Panc1 (cell line): Measurements from ENCODE around the gene IL1A. TPM values are rescaled to one million over a fixed set of nuclear protein-coding genes. Genes with fewer than 3 reads are reported as not detected.

Source experiments
- ATAC-seq: fragments of 200-7000 bp; cut with Tn5 transposase; 2 replicates; pipeline ENCODE4 v1.9.1; 2020; ENCODE audit warnings: mild to moderate bottlenecking, moderate library complexity
- BruUV-seq: library from RNA; stranded (reverse); fragments of 400-500 nt; replicated peaks from 2 replicates; lab custom pipeline; 2021; lab: Mats Ljungman, UMichigan
- CTCF ChIA-PET: fragments of 300-600 bp; sonication (Branson Sonifier 250); formaldehyde crosslinking; loops from one replicate; lab custom pipeline; 2022; ENCODE audit warnings: antibody characterized with exemption; lab: Charles Lee
- POLR2A ChIA-PET: fragments of 300-600 bp; sonication (Branson Sonifier 250); formaldehyde crosslinking; loops from one replicate; lab custom pipeline; 2022; ENCODE audit warnings: antibody characterized with exemption; lab: Charles Lee
- DNase-seq: peaks from one replicate; pipeline ENCODE4 v3.0.0-alpha.2; 2010; ENCODE audit warnings: low read depth, low spot score
- H3K27ac ChIP-seq: 2 replicates; pipeline ENCODE4 v1.5.1; 2011; ENCODE audit warnings: mild to moderate bottlenecking, low read length, inconsistent platforms
- H3K27me3 ChIP-seq: fragments of 200-500 bp; sonication (Bioruptor generic); 2 replicates; pipeline ENCODE4 v1.6.0; 2014; ENCODE audit warnings: low read length, inconsistent platforms; ENCODE audit not compliant: control insufficient read depth, insufficient read depth
- H3K36me3 ChIP-seq: fragments of 200-500 bp; sonication (Bioruptor generic); 2 replicates; pipeline ENCODE4 v1.5.1; 2014; ENCODE audit warnings: inconsistent platforms, mild to moderate bottlenecking, low read length, moderate library complexity; ENCODE audit not compliant: control insufficient read depth, insufficient read depth
- H3K4me1 ChIP-seq: 2 replicates; pipeline ENCODE4 v1.5.1; 2011; ENCODE audit warnings: inconsistent platforms, mild to moderate bottlenecking, low read length, moderate library complexity; ENCODE audit not compliant: control insufficient read depth, insufficient read depth
- H3K4me3 ChIP-seq, 2 experiments: 2 replicates each; pipeline ENCODE4 v1.5.1; 2011 to 2012; ENCODE audit warnings: low read depth in 2 of 2, low read length in 2 of 2, mild to moderate bottlenecking in 2 of 2, inconsistent platforms in 1 of 2, moderate library complexity in 1 of 2
- H3K9me3 ChIP-seq: fragments of 200-500 bp; sonication (Bioruptor generic); 2 replicates; pipeline ENCODE4 v1.5.1; 2014; ENCODE audit warnings: low read depth, mild to moderate bottlenecking, inconsistent platforms, low read length, moderate library complexity; ENCODE audit not compliant: control insufficient read depth, insufficient read depth
- CTCF ChIP-seq: fragments of 450-650 bp; IDR thresholded peaks from 2 replicates; pipeline ENCODE4 v1.5.1; 2017; ENCODE audit warnings: mild to moderate bottlenecking
- POLR2AphosphoS5 ChIP-seq: IDR thresholded peaks from 2 replicates; pipeline ENCODE4 v1.6.1; 2012; ENCODE audit warnings: mild to moderate bottlenecking, low read depth, low read length, moderate library complexity
- REST ChIP-seq, 2 experiments: IDR thresholded peaks; 2 replicates each; pipeline ENCODE4 v1.6.1; 2011 to 2012; ENCODE audit warnings: low read depth in 2 of 2, control low read depth in 1 of 2, low read length in 1 of 2, mild to moderate bottlenecking in 1 of 2, moderate library complexity in 1 of 2; ENCODE audit not compliant: insufficient read depth in 1 of 2
- SIN3A ChIP-seq: IDR thresholded peaks from 2 replicates; pipeline ENCODE4 v1.6.1; 2012; ENCODE audit warnings: low read depth, mild to moderate bottlenecking, low read length, moderate library complexity, borderline replicate concordance; ENCODE audit not compliant: insufficient read depth
- TCF7L2 ChIP-seq: IDR thresholded peaks from 2 replicates; pipeline ENCODE4 v1.6.1; 2011; ENCODE audit warnings: mild to moderate bottlenecking, low read depth, low read length, inconsistent platforms
- in situ Hi-C: cut with HindIII; loops from 2 replicates; pipeline ENCODE4 v1.10.0; 2016; ENCODE audit warnings: low sequenced_read_pairs, low pct_unique_long_range_greater_than_20kb
- intact Hi-C: fragments of 100-400 bp; cut with micrococcal nuclease; formaldehyde crosslinking; loops from one replicate; pipeline ENCODE4 v1.10.0; 2022; ENCODE audit not compliant: unreplicated experiment
- total RNA-seq: library from RNA; stranded (reverse); gene quantifications from one replicate; pipeline ENCODE4 v1.2.1, GENCODE V29; 2021; ENCODE audit not compliant: unreplicated experiment

Gene IL1A
- total RNA-seq, 1 experiment from 2014 or later, result not detected

- H3K27ac ChIP-seq, result no peak overlapping the region; the same call in 1 of the 2 replicates
- no peak for DNase-seq
- CTCF ChIA-PET, result no interaction called here
- POLR2A ChIA-PET, result no interaction called here
- H3K27me3 ChIP-seq, result no peaks in the 10 kb centered on the region
- no peak for TF ChIP-seq TCF7L2
- no peak for TF ChIP-seq SIN3A
- intact Hi-C loops, result no loop called here
- in situ Hi-C loops, result no loop called here
- H3K9me3 ChIP-seq, result no peaks in the 10 kb centered on the region
- BruUV-seq, result no TSS peak
- no peak for ATAC-seq
- no peaks in the 10 kb centered on the region for H3K36me3 ChIP-seq
- H3K4me3 ChIP-seq, result no peak overlapping the region
- no peaks in the 10 kb centered on the region for H3K4me1 ChIP-seq
These were observed 29.1 kb upstream of the IL1A start for GRCh38 chr2:112813280-112813966.

- CTCF ChIA-PET, result no interaction called here
- intact Hi-C loops, result no loop called here
- BruUV-seq, result no TSS peak
- POLR2A ChIA-PET, result no interaction called here
- TF ChIP-seq POLR2AphosphoS5, result no peak
- TF ChIP-seq REST (IDR thresholded peaks at IDR 0.05; ENCODE audit: insufficient read depth in 1 of 2, low read depth in 2 of 2, low read length in 1 of 2), result no peak
- TF ChIP-seq TCF7L2, result no peak
- TF ChIP-seq CTCF, result no peak
- no peak for TF ChIP-seq SIN3A
- ATAC-seq (no peak), DNase-seq (no peak)
- in situ Hi-C loops, result no loop called here
- Histone ChIP-seq H3K27ac (no peak overlapping the region), H3K4me3 (no peak overlapping the region), H3K27me3 (no peaks in the 10 kb centered on the region), H3K36me3 (no peaks in the 10 kb centered on the region), H3K4me1 (no peaks in the 10 kb centered on the region), H3K9me3 (0 out of 2 replicates have a peak, but pooled peaks cover 1% of the 10 kb centered on the region)
These were observed 28.3 kb upstream of the IL1A start for GRCh38 chr2:112812318-112813267.
